Activated CD4-positive, alpha-beta T cell treated with anti-CD3 and anti-CD28 coated beads, Interleukin-2, Interleukin-6, amounts not matched to agents 100 ng/mL and 50 ng/mL, durations not matched to agents 16 hours and 8 hours (primary cell): ENCODE measurements around the gene SLC38A11.
"Not testable (repeated sequence)": the region's sequence is repeated elsewhere in the genome, so short reads cannot be mapped to it uniquely, and the experiment has no call there.

ENCODE experiments used
- DNase-seq: peaks from one replicate; pipeline ENCODE4 v3.0.0-alpha.2; 2020

Gene SLC38A11

DNA sequence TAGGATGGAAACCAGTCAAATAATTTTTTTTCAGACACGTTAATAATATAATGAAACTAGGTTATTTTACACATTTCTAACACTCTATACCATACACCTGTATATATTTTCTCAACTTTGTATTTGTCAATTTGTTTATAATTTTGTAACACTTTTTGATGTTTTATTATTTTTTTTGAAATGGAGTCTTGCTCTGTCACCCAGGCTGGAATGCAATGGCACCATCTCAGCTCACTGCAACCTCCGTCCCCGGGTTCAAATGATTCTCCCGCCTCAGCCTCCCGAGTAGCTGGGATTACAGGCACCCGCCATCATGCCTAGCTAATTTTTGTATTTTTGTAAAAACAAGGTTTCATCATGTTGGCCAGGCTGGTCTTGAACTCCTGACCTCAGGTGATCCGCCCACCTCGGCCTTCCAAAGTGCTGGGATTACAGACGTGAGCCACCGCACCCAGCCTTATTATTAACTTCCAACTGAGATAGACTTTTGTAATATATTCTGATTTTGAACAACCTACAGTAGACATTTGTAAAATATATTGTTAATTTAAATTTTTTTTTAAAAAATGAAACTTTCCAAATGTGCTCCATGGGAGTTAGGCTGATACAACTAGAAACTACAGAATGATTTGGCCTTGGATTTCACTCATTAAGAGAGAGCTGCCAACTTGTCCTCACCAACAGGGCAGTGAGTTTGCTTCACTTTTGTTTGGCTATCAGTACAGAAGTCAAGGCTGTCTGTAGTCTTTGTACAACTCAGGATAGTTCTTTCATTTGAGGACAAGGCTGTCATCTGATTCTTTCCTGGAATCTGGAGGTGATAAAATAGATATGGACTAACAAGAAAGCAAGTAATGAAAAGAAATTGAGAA is 79.8 kb downstream of the SLC38A11 start:
- no peak for DNase-seq

DNA sequence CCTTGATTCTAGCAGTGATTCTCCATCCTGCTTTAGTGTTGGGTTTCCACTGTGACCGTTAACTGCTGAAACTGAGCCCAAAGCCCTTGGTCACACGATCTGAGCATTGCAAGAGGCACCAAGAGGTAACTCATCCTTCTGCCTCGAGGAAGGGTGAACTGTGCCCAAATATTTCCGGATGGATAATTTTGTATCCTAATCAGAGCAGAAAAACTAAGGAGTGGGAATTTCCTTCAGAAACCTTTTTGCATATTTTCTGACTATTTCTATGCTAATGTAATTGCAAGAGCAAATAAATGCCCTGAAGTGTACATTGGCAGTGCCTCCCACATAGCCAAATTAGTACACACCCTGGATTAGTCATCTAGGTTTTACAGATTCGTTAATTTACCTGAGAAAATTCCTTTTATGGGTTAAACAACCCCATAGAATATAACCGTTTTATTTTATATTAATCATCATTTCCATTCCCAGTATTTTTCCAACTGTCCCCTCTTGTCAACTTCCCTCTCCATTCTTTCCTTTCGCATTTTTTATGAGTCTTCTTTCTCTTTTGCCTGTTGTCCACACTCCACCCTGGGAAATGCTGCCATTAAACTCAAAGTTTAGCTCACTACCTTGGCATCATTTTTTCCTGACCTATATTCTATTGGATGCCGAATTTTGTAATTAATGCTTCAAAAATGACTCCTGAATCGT is 82.0 kb downstream of the SLC38A11 start:
- no peak for DNase-seq

- no peak for DNase-seq
These were observed 83.9 kb downstream of the SLC38A11 start for GRCh38 chr2:164871404-164871803.

DNA sequence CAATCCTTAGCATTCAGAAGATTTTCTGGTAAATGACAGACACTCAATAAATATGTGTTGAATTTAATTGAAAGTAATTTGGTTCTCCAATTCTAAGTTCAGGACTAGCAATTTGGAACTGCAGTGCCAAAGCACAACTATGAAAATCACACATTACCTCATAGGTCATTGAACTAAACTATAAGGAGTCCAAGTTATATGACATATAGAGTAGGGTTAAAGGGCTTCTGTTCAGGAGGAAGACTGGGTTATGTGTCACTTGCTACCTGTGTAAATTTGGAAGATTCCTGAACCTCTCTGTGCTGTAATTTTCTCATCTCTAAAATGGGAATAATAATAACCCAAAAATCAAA is 85.9 kb downstream of the SLC38A11 start:
- DNase-seq, result no peak

DNA sequence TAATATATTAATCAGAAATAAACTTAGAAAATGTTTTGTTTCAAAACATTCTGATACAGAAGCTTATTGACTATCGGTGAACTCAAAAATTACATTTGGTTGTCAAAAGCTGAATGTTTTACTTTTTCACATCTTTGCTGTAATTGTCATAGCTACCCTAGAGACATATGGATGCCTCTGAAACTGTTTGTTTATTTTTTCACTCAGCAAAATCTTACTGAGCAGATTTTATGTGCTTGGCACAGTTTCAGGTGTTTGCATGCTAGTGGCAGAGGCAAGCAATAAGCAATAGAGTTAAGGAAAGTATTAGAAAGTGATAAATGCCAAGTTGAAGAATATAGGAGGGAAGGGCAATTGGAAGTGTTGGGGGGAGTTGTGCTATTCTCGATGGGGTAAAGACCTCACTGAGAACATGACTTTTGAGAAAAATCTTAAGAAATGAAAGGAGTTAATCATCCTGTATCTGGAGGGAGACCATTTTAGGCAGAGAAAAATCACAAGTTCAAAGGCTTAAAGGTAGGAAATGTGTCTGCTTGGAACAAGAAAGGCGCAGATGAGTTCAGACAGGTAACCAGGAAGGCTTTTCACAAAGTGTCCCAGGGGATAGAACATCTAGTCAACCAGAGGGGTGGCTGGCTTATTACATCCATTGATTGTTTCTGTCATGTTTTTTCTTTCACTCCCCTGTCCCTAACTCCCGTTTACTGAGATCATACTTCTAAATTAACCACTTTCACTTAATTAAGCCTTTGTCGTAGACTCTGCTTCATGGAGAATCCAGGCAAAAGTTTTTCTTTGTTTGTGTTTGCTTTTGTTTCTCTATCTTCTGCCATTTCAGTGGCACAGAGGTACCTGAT is 86.5 kb downstream of the SLC38A11 start:
- no peak for DNase-seq

DNA sequence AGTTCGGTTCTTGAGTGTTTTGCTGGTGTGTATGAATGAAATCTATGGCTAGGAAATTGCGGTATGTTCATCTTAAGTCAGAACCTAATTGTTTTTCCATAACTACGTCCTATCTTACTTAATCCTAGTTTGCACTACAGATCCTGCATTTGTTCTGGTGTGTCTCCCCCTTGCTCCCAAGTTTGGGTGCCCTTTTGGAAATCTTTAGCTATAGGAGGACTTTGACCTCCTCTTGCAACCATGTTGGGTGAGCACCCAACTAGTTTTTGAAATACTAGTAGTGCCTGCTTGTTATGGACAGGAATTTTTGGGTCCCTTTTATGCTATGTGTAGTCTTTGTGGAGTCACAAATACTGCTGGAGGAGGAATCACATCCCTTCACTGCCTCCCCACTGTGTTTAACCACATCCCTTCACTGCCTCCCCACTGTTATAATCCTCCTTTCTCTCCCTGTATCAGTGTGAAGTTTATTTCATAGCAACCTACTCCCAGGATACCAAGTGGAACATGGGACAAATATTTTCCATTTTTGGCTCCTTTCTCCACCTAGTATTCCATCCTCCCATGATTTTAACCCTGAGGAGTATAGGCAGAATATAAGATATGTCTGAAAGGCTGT is 87.4 kb downstream of the SLC38A11 start:
- DNase-seq, result no peak

GRCh38 chr2:164866381-164866780 is 88.9 kb downstream of the SLC38A11 start:
- not testable (repeated sequence) for DNase-seq

DNA sequence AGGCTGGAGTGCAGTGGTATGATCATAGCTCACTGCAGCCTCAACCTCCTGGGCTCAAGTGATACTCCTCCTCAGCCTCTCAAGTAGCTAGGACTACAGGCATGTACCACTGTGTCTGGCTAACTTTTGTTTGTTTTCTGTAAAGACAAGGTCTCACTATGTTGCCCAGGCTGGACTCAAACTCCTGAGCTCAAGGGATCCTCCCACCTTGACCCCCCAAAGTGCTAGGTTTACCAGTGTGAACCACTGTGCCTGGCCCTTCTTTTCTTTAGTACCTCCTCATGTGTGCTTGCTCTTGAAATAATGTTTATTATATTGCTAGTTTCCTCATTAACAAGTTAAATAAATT is 94.7 kb downstream of the SLC38A11 start:
- DNase-seq, result no peak

DNA sequence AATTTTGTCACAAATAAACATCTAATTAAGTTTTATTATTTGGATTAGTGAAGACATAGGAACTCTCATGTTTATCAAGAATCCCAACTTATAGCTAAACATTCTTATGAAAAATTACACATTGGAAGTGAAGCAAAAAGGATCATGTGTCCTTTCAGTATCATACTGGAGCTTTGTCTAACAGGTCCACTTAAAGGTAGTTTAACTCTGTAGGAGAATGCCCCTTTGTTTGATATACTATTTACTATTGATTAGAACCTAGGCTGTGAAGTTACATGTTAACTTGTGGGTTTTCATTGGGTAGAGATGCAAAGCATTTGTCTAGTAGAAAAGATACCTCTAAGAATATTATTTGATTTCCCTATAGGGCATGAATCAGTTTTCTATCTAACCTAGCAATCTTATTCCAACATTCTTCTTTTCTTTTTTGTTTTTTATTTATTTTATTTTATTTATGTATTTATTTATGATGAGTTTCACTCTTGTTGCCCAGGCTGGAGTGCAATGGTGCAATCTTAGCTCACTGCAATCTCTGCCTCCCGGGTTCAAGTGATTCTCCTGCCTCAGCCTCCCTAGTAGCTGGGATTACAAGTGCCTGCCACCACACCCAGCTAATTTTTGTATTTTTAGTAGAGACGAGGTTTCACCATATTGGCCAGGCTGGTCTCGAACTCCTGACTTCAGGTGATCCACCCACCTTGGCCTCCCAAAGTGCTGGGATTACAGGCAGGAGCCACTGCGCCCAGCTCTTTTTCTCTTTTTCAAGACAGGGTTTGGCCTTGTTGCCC is 95.2 kb downstream of the SLC38A11 start:
- not testable (repeated sequence) for DNase-seq

- DNase-seq, result no peak
These were observed 96.0 kb downstream of the SLC38A11 start for GRCh38 chr2:164859251-164859818.

DNA sequence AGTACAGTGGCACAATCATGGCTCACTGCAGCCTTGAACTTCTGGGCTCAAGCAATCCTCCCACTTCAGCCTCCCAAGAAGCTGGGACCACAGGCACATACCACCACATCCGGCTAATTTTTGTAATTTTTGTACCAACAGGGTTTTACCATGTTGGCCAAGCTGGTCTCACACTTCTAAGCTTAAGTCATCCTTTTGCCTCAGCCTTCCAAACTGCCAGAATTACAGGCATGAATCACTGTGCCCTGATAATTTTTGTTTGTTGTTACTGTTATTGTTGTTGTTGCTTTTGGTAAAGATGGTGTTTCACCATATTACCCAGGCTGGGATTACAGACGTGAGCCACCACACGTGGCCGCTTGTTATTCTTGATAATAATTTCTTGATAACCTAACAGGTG is 103.2 kb downstream of the SLC38A11 start:
- DNase-seq, result no peak

DNA sequence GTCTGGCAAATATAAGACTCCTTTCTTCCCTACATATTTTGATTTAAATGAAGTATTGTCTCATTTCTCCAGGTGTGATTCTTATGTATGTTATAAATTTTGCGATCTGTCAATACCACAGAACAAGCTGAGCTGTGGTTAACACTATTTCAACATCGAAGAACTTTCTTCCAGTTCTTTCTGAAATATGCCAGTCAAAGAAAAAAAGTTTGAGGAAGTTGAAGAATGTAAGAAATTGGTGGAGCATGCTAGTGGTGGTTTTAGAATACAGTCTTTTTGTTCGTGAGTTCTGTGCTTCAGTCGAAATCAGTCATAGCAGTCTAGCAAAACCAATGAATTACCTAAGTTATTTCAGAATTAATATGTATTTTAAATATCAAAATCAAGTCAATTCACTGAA is 105.1 kb downstream of the SLC38A11 start:
- DNase-seq, result no peak

DNA sequence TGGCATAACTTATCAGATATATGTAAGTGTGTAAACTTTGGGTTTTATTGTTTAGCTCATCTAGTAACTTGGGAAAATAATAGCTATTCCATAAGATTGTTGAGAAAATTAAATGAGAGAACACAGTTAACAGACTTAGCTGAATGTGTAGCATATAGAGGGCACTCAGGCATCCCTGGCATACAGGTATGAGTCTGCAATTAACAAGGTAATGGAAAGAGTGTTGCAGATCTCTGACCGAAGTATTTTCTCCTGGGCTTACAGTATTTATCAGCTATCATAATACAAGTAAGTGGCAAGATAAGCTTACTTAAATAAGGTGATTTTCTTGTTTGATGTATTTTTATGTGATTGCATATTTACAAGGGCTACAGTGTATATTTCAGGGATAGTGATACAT is 105.8 kb downstream of the SLC38A11 start:
- no peak for DNase-seq

DNA sequence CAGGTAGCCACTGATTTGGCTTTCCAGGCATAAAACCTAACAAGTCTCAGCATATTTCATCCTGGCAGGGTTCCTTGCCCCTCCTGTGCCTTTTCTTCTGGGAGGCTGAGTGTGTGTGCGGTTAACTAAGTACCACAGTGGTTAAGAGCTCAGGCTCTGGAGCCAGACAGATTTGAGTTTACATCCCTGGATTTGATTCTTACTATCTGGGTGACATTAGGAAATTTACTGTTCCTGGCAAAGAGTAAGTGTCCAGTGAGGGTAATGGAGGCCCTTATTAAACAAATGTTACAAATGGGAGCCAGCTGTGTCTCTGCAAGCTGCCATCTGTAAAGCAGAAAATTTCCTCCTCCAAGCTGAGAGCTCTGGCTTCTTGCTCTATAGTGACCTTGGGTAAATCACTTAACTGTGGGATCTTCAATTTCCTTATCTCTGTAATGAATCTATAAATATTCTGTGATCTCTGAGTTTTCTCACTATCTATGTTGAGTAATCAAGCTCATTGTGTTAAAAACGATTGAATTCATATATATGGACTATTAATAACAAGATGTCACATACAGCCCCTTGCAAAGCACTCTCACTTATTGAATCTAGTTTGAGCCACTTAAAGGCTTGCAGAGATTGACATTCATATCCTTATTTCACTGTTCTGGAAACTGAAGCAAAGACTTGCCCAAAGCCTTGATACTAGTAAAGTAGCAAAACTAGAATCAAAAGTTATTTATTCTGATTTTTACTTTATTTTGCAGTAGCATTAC is 107.2 kb downstream of the SLC38A11 start:
- DNase-seq, result no peak

- DNase-seq, result no peak
These were observed 108.0 kb downstream of the SLC38A11 start for GRCh38 chr2:164847291-164847690.

DNA sequence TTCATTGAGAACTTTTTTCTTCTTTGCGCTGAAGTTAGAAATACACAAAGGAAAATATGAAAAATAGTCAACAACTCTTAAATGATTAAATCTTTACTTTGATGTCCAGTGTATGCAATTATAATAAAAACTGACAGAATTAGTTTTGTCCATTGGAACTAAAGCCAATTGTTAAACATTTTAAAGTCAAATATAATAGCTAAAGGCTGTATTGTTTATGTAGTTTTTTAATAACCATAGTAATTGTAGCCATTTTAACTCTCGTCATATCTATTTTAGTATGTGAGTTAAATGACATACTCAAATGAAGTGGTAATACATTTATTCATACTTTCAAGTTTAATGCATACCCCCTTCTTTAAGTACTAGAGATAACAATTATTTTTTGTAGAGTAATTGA is 109.0 kb downstream of the SLC38A11 start:
- no peak for DNase-seq
